GM18508 (cell line): ENCODE results near the gene IQSEC3.
"Not testable (repeated sequence)": the region's sequence is repeated elsewhere in the genome, so short reads cannot be mapped to it uniquely, and the experiment has no call there.

ENCODE experiments used
- ATAC-seq: cut with Tn5 transposase; IDR thresholded peaks from one replicate; pipeline ENCODE4 v1.9.1; 2021; ENCODE audit warnings: moderate number of reproducible peaks; ENCODE audit not compliant: insufficient read depth, unreplicated experiment

IQSEC3 gene

GRCh38 chr12:66428-66781, at the start of gene IQSEC3:
IQSEC3 (plus strand) TSS chr12:66767; CDS start chr12:66883, 116 bp downstream.
- not testable (repeated sequence) for ATAC-seq

GRCh38 chr12:17370-18340, 48.9 kb upstream of the IQSEC3 start:
- ATAC-seq, result not testable (repeated sequence)

DNA sequence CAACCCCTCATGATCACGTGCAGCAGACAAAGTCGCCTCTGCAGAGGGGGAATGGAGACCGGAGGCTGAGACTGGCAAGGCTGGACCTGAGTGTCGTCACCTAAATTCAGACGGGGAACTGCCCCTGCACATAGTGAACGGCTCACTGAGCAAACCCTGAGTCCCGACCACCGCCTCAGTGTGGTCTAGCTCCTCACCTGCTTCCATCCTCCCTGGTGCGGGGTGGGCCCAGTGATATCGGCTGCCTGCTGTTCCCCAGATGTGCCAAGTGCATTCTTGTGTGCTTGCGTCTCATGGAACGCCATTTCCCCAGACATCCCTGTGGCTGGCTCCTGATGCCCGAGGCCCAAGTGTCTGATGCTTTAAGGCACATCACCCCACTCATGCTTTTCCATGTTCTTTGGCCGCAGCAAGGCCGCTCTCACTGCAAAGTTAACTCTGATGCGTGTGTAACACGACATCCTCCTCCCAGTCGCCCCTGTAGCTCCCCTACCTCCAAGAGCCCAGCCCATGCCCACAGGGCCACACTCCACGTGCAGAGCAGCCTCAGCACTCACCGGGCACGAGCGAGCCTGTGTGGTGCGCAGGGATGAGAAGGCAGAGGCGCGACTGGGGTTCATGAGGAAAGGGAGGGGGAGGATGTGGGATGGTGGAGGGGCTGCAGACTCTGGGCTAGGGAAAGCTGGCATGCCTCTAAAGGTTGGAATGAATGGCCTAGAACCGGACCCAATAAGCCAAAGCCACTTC, 47.6 kb upstream of the IQSEC3 start:
- ATAC-seq, result not testable (repeated sequence)

DNA sequence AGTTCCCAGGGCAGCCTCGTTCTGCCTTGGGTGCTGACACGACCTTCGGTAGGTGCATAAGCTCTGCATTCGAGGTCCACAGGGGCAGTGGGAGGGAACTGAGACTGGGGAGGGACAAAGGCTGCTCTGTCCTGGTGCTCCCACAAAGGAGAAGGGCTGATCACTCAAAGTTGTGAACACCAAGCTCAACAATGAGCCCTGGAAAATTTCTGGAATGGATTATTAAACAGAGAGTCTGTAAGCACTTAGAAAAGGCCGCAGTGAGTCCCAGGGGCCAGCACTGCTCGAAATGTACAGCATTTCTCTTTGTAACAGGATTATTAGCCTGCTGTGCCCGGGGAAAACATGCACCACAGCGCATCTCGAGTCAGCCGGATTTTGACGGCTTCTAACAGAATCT, 46.7 kb upstream of the IQSEC3 start:
- ATAC-seq, result not testable (repeated sequence)

- no peak for ATAC-seq
Observed at GRCh38 chr12:20757-21156, 45.8 kb upstream of the IQSEC3 start.

GRCh38 chr12:21301-22189, 45.0 kb upstream of the IQSEC3 start:
- no peak for ATAC-seq

DNA sequence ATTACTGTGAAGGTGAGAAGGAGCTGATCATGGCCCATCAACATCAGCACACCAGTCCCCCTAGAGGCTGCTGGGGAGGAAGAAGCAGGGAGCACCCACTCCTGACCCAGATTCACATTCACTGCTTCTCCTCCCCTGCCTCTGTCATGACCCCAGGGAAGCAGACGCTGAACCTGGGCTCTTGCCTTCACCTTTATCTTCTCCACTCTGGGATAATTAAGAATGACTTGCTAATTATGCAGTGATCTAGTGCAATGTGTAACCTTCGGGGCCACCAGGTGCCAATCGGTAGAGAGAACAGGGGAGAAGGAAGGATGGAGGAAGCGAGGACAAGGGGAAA, 44.4 kb upstream of the IQSEC3 start:
- no peak for ATAC-seq

DNA sequence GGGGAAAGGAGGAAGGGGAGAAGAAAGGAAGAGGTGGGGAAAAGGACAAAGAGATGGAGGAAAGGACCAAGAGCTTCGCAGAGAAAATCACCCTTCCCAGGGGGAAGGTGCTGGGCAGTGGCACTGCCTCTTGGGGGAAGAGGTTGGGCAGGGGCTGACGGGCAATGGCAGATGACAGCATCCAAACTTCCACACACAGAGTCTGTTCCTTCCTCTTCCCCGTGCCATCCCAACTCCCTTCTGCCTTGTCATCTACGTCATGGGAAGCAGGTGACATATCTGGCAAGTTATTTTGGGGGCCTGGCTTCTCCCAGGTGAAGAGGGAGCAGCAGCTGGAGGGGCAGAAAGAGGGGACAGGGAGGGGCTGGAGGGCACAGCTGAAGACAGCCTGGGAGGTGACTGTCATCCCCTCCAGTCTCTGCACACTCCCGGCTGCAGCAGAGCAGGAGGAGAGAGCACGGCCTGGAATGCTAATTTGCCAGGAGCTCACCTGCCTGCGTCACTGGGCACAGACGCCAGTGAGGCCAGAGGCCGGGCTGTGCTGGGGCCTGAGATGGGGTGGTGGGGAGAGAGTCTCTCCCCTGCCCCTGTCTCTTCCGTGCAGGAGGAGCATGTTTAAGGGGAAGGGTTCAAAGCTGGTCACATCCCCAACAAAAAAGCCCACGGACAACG, 43.9 kb upstream of the IQSEC3 start:
- ATAC-seq, result no peak

GRCh38 chr12:27904-28303, 38.7 kb upstream of the IQSEC3 start:
- not testable (repeated sequence) for ATAC-seq

DNA sequence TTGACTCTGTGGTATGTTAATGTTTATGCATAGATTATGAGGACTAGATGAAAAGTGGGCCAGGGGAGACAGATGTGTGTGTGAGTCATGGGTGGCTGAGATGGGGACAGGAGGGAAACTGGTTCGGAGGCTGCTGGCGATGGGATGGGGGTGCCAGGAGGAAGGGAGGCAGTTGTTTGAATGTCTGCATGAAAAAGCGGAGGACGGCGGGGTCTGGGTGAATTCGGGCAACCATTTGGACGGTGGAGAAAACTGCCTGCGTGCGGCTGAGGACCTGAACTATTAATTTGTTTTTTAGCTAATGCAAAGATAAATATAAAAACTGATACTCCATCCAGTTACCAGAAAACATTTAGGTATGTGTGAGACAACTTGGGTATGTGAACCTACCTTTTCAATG, 27.8 kb upstream of the IQSEC3 start:
- ATAC-seq, result not testable (repeated sequence)

- ATAC-seq, result not testable (repeated sequence)
Observed at GRCh38 chr12:39555-40265, 26.9 kb upstream of the IQSEC3 start.

DNA sequence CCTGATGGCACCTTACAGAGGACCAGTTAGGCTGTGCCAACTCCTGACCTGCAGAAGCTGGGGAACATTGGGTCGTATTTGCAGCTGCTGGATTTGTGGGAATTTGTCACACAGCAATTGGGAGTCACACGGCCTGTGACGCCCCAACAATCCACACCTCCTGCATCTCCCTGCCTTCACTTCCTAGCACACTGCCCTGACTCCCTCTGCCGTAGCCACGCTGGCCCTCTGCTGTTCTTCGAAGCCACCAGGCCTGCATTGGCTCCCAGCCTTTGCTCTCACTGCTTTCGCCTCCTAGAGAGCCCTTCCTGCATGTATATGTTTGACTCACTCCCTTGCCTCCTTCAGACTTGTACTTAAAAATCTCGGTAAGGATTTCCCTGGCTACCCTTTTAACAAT, 22.2 kb upstream of the IQSEC3 start:
- ATAC-seq, result not testable (repeated sequence)

- not testable (repeated sequence) for ATAC-seq
Observed at GRCh38 chr12:45235-45990, 21.2 kb upstream of the IQSEC3 start.

DNA sequence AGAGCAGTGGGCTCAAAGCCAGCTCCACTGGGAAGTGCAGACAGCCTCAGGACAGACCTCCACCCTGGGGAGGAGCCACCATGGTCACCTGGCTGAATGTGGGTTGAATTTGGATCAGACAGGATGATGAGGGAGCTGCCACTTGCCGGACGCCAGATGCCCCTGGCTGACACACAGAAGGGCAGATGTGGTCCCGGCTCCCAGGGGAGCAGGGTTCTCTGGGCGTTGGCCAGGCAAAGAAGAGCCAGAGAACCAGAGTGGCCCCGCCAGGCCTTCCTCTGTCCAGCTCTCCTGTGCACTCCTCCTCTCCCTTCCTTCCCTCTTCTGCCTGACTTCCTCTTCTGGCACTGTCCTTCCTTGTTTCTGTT, 20.6 kb upstream of the IQSEC3 start:
- not testable (repeated sequence) for ATAC-seq

GRCh38 chr12:46542-46941, 20.0 kb upstream of the IQSEC3 start:
- ATAC-seq, result not testable (repeated sequence)

- ATAC-seq, result not testable (repeated sequence)
Observed at GRCh38 chr12:47699-48226, 18.8 kb upstream of the IQSEC3 start.

- ATAC-seq, result not testable (repeated sequence)
Observed at GRCh38 chr12:49149-49548, 17.4 kb upstream of the IQSEC3 start.

GRCh38 chr12:51087-51486, 15.5 kb upstream of the IQSEC3 start:
- not testable (repeated sequence) for ATAC-seq
